Heart right ventricle (tissue), 16 donors: ENCODE data around the gene GAREM1. TPM values are rescaled to one million over a fixed set of nuclear protein-coding genes. Genes with fewer than 3 reads are reported as not detected.

Source experiments
- ATAC-seq, 8 donors: fragments of 200-7000 bp; cut with Tn5 transposase; one replicate each; pipeline ENCODE4 v1.9.1; 2020; ENCODE audit warnings: mild to moderate bottlenecking in 8 of 8, moderate library complexity in 8 of 8, moderate number of reproducible peaks in 1 of 8
- DNase-seq, 2 donors: peaks; one replicate each; pipeline ENCODE4 v3.0.0-alpha.2; 2020
- H3K27ac ChIP-seq, 10 donors: fragments of 200-600 bp; sonication (generic) in 2 of 10; one replicate each; pipeline versions ENCODE4 v1.5.0 to v1.8.0; 2020 to 2022; ENCODE audit warnings: mild to moderate bottlenecking in 3 of 10
- H3K27me3 ChIP-seq, 7 donors: fragments of 200-600 bp; one replicate each; pipeline ENCODE4 v1.8.0; 2021 to 2022; ENCODE audit warnings: mild to moderate bottlenecking in 2 of 7
- H3K36me3 ChIP-seq, 9 donors: fragments of 200-600 bp; sonication (generic) in 1 of 9; one replicate each; pipeline versions ENCODE4 v1.5.0 to v1.8.0; 2020 to 2022; ENCODE audit warnings: mild to moderate bottlenecking in 2 of 9
- H3K4me1 ChIP-seq, 9 donors: fragments of 200-600 bp; sonication (generic) in 1 of 9; one replicate each; pipeline versions ENCODE4 v1.5.0 to v1.8.0; 2020 to 2022; ENCODE audit warnings: mild to moderate bottlenecking in 4 of 9
- H3K4me3 ChIP-seq, 10 donors: fragments of 200-600 bp; sonication (generic) in 2 of 10; one replicate each; pipeline versions ENCODE4 v1.5.0 to v1.8.0; 2020 to 2022; ENCODE audit warnings: mild to moderate bottlenecking in 7 of 10, moderate library complexity in 2 of 10
- H3K9me3 ChIP-seq, 11 donors: fragments of 200-600 bp in 10 of 11; sonication (generic) in 2 of 11; one replicate each; pipeline versions ENCODE4 v1.5.0 to v1.8.0; 2013 to 2022; ENCODE audit warnings: mild to moderate bottlenecking in 2 of 11, control low read depth in 1 of 11, moderate library complexity in 1 of 11
- CTCF ChIP-seq, 9 donors: fragments of 200-600 bp; sonication (generic) in 2 of 9; IDR thresholded peaks; one replicate each; pipeline versions ENCODE4 v1.5.0 to v1.8.0; 2021 to 2022; ENCODE audit warnings: antibody characterized with exemption in 9 of 9, mild to moderate bottlenecking in 5 of 9, moderate library complexity in 1 of 9
- WGBS, 2 donors: extraction: QIAGEN DNeasy Blood & Tissue Kit; methylation state at CpG; one replicate each; pipeline ENCODE4 v1.1.7; 2013; ENCODE audit warnings: inconsistent platforms in 1 of 2; 5-methylcytosine and 5-hydroxymethylcytosine counted together
- intact Hi-C, 10 donors: fragments of 100-400 bp; cut with DNase I; formaldehyde crosslinking; loops; one replicate each; pipeline versions ENCODE4 v1.11.1 to v1.14.2; 2022
- polyA plus RNA-seq, 2 donors: library from polyadenylated mRNA; stranded (reverse); fragments of 200-250 nt; gene quantifications; one replicate each; pipeline ENCODE4 v1.2.3, GENCODE V29; 2013
- total RNA-seq, 10 donors: library from RNA; stranded (reverse); fragmentation: NEBNext Ultra II Directional in 3 of 10; extraction: Animal tissue kit (Norgen Biotek cat#: 25700) in 3 of 10; gene quantifications; one replicate each; pipeline versions ENCODE4 v1.2.1 to v1.2.4, GENCODE V29; 2021 to 2023
- donor health status: Arrhythmogenic right ventricular cardiomyopathy.
- donor health status: ischemic (EF 13 %, LVEDD 7.1; RV severe dilation, severe dysfunction).
- donor health status: healthy with polysubstance abuse.
- donor health status: DM: no; HTN: yes; CAD: no.
- donor health status: DM: no; HTN: no; CAD: no.
- donor health status: ischemic (EF 25% LVEDD 6.9; RV normal size, moderate dysfunction).
- donor health status: ischemic (EF 25% LVEDD 5.7; RV mildly dilated, moderate dysfunction).
- donor health status: healthy.
- donor health status: DM: yes; HTN: yes; CAD: no.
- donor health status: Ischemic cardiomyopathy.
- donor health status: ischemic (EF 35%, LVEDD 5.7; RV mildly dilated, moderate dysfunction).
- donor health status: nonischemic (EF 11% LVEDD 7.7; RV severe dilation, severe dysfunction).
- donor health status: DM: yes; HTN: yes; CAD: no.
- donor health status: PGD.
- donor health status: ischemic (EF 29% LVEDD 5.4; RV normal size, mild dysfunction).
- donor health status: nonischemic (EF 23%, LVEDD 6.1; RV moderate dilation, normal function).

Gene GAREM1
- total and polyA plus RNA-seq, 12 donors = 2.4 to 26.1 (median 13.4) TPM

GRCh38 chr18:32264401-32264800 lies 206.3 kb downstream of the GAREM1 start:
- ATAC-seq (no peak), DNase-seq (no peak)
- intact Hi-C loops = loop anchor here in 3 of 10 donors (10.0 kb wide), 2 partner anchors 100 to 110 kb away; no protein-coding TSS in a partner anchor
- WGBS, 2 donors = 73 to 80% methylated on average over 2 of the region's 2 CpGs
- no peak overlapping the region for H3K4me3 ChIP-seq
- H3K36me3 ChIP-seq = peaks cover 0 to 34% (median 0%) of the 10 kb centered on the region in 9 donors
- H3K27ac ChIP-seq = no peak overlapping the region
- TF ChIP-seq CTCF (IDR thresholded peaks at IDR 0.05) = no peak
- no peaks in the 10 kb centered on the region for H3K4me1 ChIP-seq
- no peaks in the 10 kb centered on the region for H3K9me3 ChIP-seq
- no peaks in the 10 kb centered on the region for H3K27me3 ChIP-seq

- Histone ChIP-seq H3K4me1 (no peaks in the 10 kb centered on the region), H3K4me3 (no peak overlapping the region), H3K36me3 (peaks cover 0 to 10% (median 0%) of the 10 kb centered on the region in 9 donors), H3K27me3 (no peaks in the 10 kb centered on the region), H3K27ac (no peak overlapping the region), H3K9me3 (no peaks in the 10 kb centered on the region)
- DNase-seq = no peak
- no peak for ATAC-seq
- 22 to 39% methylated on average over 1 of the region's 1 CpG for WGBS, 2 donors
- intact Hi-C loops = loop anchor here in 3 of 10 donors (10.0 kb wide), 2 partner anchors 97 to 107 kb away; no protein-coding TSS in a partner anchor
- no peak for TF ChIP-seq CTCF (IDR thresholded peaks at IDR 0.05)
These were observed 208.6 kb downstream of the GAREM1 start for GRCh38 chr18:32262092-32262491.

DNA sequence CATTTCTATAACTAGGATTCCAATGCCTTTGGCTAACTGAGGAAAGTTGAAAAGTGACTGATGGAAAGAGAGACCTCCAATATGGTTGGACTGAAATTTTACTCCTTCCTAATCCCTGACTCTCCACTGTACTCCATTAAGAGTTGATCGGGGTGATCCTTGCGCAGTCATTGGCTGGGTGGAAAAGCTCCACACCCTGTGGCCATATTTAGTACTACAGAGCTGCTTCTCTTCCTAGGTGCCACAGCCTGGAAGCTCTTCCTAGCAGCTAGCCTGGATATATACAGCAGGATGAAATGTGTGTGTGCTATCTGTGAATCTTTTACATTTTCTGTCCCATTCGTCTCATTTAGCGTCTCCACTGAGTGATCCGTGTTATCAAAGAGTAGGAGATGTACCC lies 209.7 kb downstream of the GAREM1 start:
- H3K27ac ChIP-seq = no peak overlapping the region
- intact Hi-C loops = loop anchor here in 3 of 10 donors (10.0 kb wide), 2 partner anchors 96 to 106 kb away; no protein-coding TSS in a partner anchor
- TF ChIP-seq CTCF (IDR thresholded peaks at IDR 0.05) = no peak

GRCh38 chr18:32259553-32259952 lies 211.1 kb downstream of the GAREM1 start:
- intact Hi-C loops = no loop called here
- ATAC-seq (no peak), DNase-seq (no peak)
- Histone ChIP-seq H3K9me3 (no peaks in the 10 kb centered on the region), H3K27ac (no peak overlapping the region), H3K36me3 (no peaks in the 10 kb centered on the region), H3K4me3 (no peak overlapping the region), H3K4me1 (no peaks in the 10 kb centered on the region), H3K27me3 (no peaks in the 10 kb centered on the region)
- WGBS, 2 donors = 82 to 88% methylated on average over 6 of the region's 6 CpGs
- TF ChIP-seq CTCF (IDR thresholded peaks at IDR 0.05) = no peak

More for the DNA sequence above, 209.7 kb downstream of the GAREM1 start:
- H3K27me3 ChIP-seq = no peaks in the 10 kb centered on the region
- H3K36me3 ChIP-seq = peaks cover 0 to under 1% (median 0%) of the 10 kb centered on the region in 9 donors
- H3K4me1 ChIP-seq = no peaks in the 10 kb centered on the region
- ATAC-seq (no peak), DNase-seq (no peak)
- no peaks in the 10 kb centered on the region for H3K9me3 ChIP-seq
- 95% methylated on average over 5 of the region's 5 CpGs for WGBS, 2 donors
- no peak overlapping the region for H3K4me3 ChIP-seq
